MM.1S (cell line): ENCODE results near the gene CES4A.
"Not testable (repeated sequence)": the region's sequence is repeated elsewhere in the genome, so short reads cannot be mapped to it uniquely, and the experiment has no call there.

Experiments used
- CTCF ChIP-seq: fragments of 300-600 bp; sonication (generic); IDR thresholded peaks from 2 replicates; pipeline ENCODE4 v1.5.1; 2016; ENCODE audit warnings: antibody characterized with exemption, low read length, mixed read lengths
- EZH2phosphoT487 ChIP-seq: fragments of 300-600 bp; sonication (generic); IDR thresholded peaks from 2 replicates; pipeline ENCODE4 v1.6.1; 2018; ENCODE audit warnings: antibody characterized with exemption, low read length

- TF ChIP-seq CTCF, EZH2phosphoT487: not testable (repeated sequence)
Measured at GRCh38 chr16:66993558-66993957, 5.2 kb downstream of the CES4A start.
